ENCODE data around the gene CDIPT. TPM values are rescaled to one million over a fixed set of nuclear protein-coding genes. Genes with fewer than 3 reads are reported as not detected.

The CDIPT gene
- total and polyA plus RNA-seq, 2 of the 13 experiments (the other 11 are each of a cell fraction or from before 2014, with no cell fraction given) = 54.9 to 97.5 TPM

- DNase-seq (ENCODE audit: low spot score) = no peak
- ATAC-seq = no peak
- no peaks in the 10 kb centered on the region; a peak in 1 of 5 replicates for H3K27me3 ChIP-seq (ENCODE audit: control insufficient read depth in 1 of 2, insufficient read depth in 2 of 2, low read length in 2 of 2)
- peaks cover 6 to 13% of the 10 kb centered on the region in 2 experiments; a peak in 4 of 5 replicates for H3K36me3 ChIP-seq (replicated peaks in 1 of 2; ENCODE audit: control insufficient read depth in 1 of 2, insufficient read depth in 2 of 2, low read length in 2 of 2)
- no peak overlapping the region for H3K4me3 ChIP-seq (replicated peaks in 1 of 3; ENCODE audit: insufficient read depth in 1 of 3, low read depth in 2 of 3, low read length in 3 of 3)
- no peaks in the 10 kb centered on the region; the same call in 1 of the 2 replicates for H4K20me1 ChIP-seq (ENCODE audit: insufficient read depth, low read length)
- BruUV-seq (replicated peaks) = no TSS peak
- ChIA-PET POLR2A (interaction anchor here (0.6 to 2.9 kb wide), 5 partner anchors 10 to 51 kb away, joined by 3 to 6 read pairs (median 6); partner anchors contain the start of gene PAGR1), CTCF (ENCODE audit: low intra/inter-chr PET ratio, low total read pairs) (no interaction called here)
- no peak overlapping the region for H3K4me2 ChIP-seq (ENCODE audit: low read depth, low read length)
- in situ Hi-C loops (cut with HindIII; ENCODE audit: extremely low pct_ligation_motif_present, low pct_unique_long_range_greater_than_20kb) (no loop called here), intact Hi-C loops (cut with micrococcal nuclease; ENCODE audit: unreplicated experiment) (no loop called here)
- H3K4me1 ChIP-seq (ENCODE audit: insufficient read depth, low read length) = peaks cover 16% of the 10 kb centered on the region
- peaks cover 13% of the 10 kb centered on the region for H3K79me2 ChIP-seq (ENCODE audit: insufficient read depth, low read length)
- 93% methylated on average over 10 of the region's 10 CpGs for WGBS (ENCODE audit: low lambda C conversion rate)
- no peak overlapping the region for H2AFZ ChIP-seq (ENCODE audit: low read length)
- no peak for TF ChIP-seq SRSF9 (IDR thresholded peaks at IDR 0.05; ENCODE audit: borderline replicate concordance, insufficient read depth, low read depth, low read length, poor library complexity, severe bottlenecking)
- TF ChIP-seq ZNF713 (CRISPR knock-in tag; IDR thresholded peaks at IDR 0.05) = no peak
- TF ChIP-seq FOXP4 (CRISPR knock-in tag; IDR thresholded peaks at IDR 0.05) = no peak
- TF ChIP-seq ZNF382 (CRISPR knock-in tag; IDR thresholded peaks at IDR 0.05; ENCODE audit: borderline replicate concordance) = no peak
- no peak for TF ChIP-seq DMTF1 (CRISPR knock-in tag; IDR thresholded peaks at IDR 0.05)
- no peak for TF ChIP-seq GFI1 (CRISPR knock-in tag; IDR thresholded peaks at IDR 0.05; ENCODE audit: borderline replicate concordance)
- no peak overlapping the region for H3K27ac ChIP-seq (ENCODE audit: extremely low read length, insufficient read depth, low read length)
- no peak overlapping the region for H3K9ac ChIP-seq (ENCODE audit: insufficient read depth, low read depth, low read length)
- no peaks in the 10 kb centered on the region for H3K9me3 ChIP-seq (ENCODE audit: low read length)
- FAIRE-seq = no peak
These were observed 4.7 kb downstream of the CDIPT start for GRCh38 chr16:29858149-29858849.
